ENCODE measurements around the gene CPED1. TPM values are rescaled to one million over a fixed set of nuclear protein-coding genes. Genes with fewer than 3 reads are reported as not detected.
A peak's percentile ranks its signal among the peaks of the same experiment; 100 is the strongest.

The CPED1 gene
- total and polyA plus RNA-seq, 4 donors = 4.7 to 34.1 (median 16.7) TPM

- Histone ChIP-seq H3K36me3 (ENCODE audit: control insufficient read depth, insufficient read depth, low read length) (peaks cover 5% of the 10 kb centered on the region), H3K4me1 (ENCODE audit: control insufficient read depth, insufficient read depth, low read length) (no peaks in the 10 kb centered on the region), H3K9me3 (ENCODE audit: control insufficient read depth, insufficient read depth, low read length) (no peaks in the 10 kb centered on the region), H3K27ac (ENCODE audit: low read depth, low read length) (peak within 1 kb of the TSS; percentile 99), H3K4me3 (ENCODE audit: low read depth, low read length) (peak within 1 kb of the TSS; percentile 87), H3K27me3 (ENCODE audit: control insufficient read depth, insufficient read depth, low read length) (no peaks in the 10 kb centered on the region)
- under 1% methylated on average over 59 of the region's 71 CpGs for WGBS (ENCODE audit: insufficient coverage)
- peak; percentile 94 to 100 (median 97) for DNase-seq (ENCODE audit: low read depth in 4 of 6, low spot score in 6 of 6)
Observed at GRCh38 chr7:120950539-120951308, 37.8 kb upstream of the CPED1 start, which contains the start of gene ING3. ING3 (plus strand) TSS chr7:120950777; CDS start chr7:120950897, 120 bp downstream.

GRCh38 chr7:120951309-120951699 is 37.2 kb upstream of the CPED1 start:
- Histone ChIP-seq H3K9me3 (ENCODE audit: control insufficient read depth, insufficient read depth, low read length) (no peaks in the 10 kb centered on the region), H3K4me3 (ENCODE audit: low read depth, low read length) (peak overlapping the region; percentile 87), H3K27me3 (ENCODE audit: control insufficient read depth, insufficient read depth, low read length) (no peaks in the 10 kb centered on the region), H3K27ac (ENCODE audit: low read depth, low read length) (peak overlapping the region; percentile 99), H3K4me1 (ENCODE audit: control insufficient read depth, insufficient read depth, low read length) (no peaks in the 10 kb centered on the region), H3K36me3 (ENCODE audit: control insufficient read depth, insufficient read depth, low read length) (peaks cover 5% of the 10 kb centered on the region)
- 0% methylated on average over 1 of the region's 8 CpGs for WGBS (ENCODE audit: insufficient coverage)
- DNase-seq (ENCODE audit: low read depth in 4 of 6, low spot score in 6 of 6) = no peak

GRCh38 chr7:120951826-120952225 is 36.7 kb upstream of the CPED1 start:
- Histone ChIP-seq H3K27me3 (ENCODE audit: control insufficient read depth, insufficient read depth, low read length) (no peaks in the 10 kb centered on the region), H3K4me1 (ENCODE audit: control insufficient read depth, insufficient read depth, low read length) (no peaks in the 10 kb centered on the region), H3K4me3 (ENCODE audit: low read depth, low read length) (no peak overlapping the region), H3K36me3 (ENCODE audit: control insufficient read depth, insufficient read depth, low read length) (peaks cover 5% of the 10 kb centered on the region), H3K9me3 (ENCODE audit: control insufficient read depth, insufficient read depth, low read length) (no peaks in the 10 kb centered on the region), H3K27ac (ENCODE audit: low read depth, low read length) (no peak overlapping the region)
- no CpG with 5 or more reads among the region's 2 CpGs for WGBS (ENCODE audit: insufficient coverage)
- DNase-seq (ENCODE audit: low read depth in 4 of 6, low spot score in 6 of 6) = no peak

GRCh38 chr7:120955577-120956149 is 32.8 kb upstream of the CPED1 start:
- no peak overlapping the region for H3K4me3 ChIP-seq (ENCODE audit: low read depth, low read length)
- H3K27me3 ChIP-seq (ENCODE audit: control insufficient read depth, insufficient read depth, low read length) = no peaks in the 10 kb centered on the region
- WGBS (ENCODE audit: insufficient coverage) = no CpG with 5 or more reads among the region's 3 CpGs
- no peak for DNase-seq (ENCODE audit: low read depth in 4 of 6, low spot score in 6 of 6)
- no peaks in the 10 kb centered on the region for H3K9me3 ChIP-seq (ENCODE audit: control insufficient read depth, insufficient read depth, low read length)
- H3K27ac ChIP-seq (ENCODE audit: low read depth, low read length) = no peak overlapping the region
- H3K4me1 ChIP-seq (ENCODE audit: control insufficient read depth, insufficient read depth, low read length) = no peaks in the 10 kb centered on the region
- peaks cover 10% of the 10 kb centered on the region for H3K36me3 ChIP-seq (ENCODE audit: control insufficient read depth, insufficient read depth, low read length)

GRCh38 chr7:120959929-120960484 is 28.5 kb upstream of the CPED1 start:
- H3K27ac ChIP-seq (ENCODE audit: low read depth, low read length) = no peak overlapping the region
- no peak for DNase-seq (ENCODE audit: low read depth in 4 of 6, low spot score in 6 of 6)
- H3K4me3 ChIP-seq (ENCODE audit: low read depth, low read length) = no peak overlapping the region
- H3K27me3 ChIP-seq (ENCODE audit: control insufficient read depth, insufficient read depth, low read length) = no peaks in the 10 kb centered on the region
- 94% methylated on average over 5 of the region's 8 CpGs for WGBS (ENCODE audit: insufficient coverage)
- H3K4me1 ChIP-seq (ENCODE audit: control insufficient read depth, insufficient read depth, low read length) = no peaks in the 10 kb centered on the region
- H3K36me3 ChIP-seq (ENCODE audit: control insufficient read depth, insufficient read depth, low read length) = peaks cover 7% of the 10 kb centered on the region
- no peaks in the 10 kb centered on the region for H3K9me3 ChIP-seq (ENCODE audit: control insufficient read depth, insufficient read depth, low read length)

GRCh38 chr7:120960714-120961113 is 27.8 kb upstream of the CPED1 start:
- no CpG with 5 or more reads among the region's 1 CpG for WGBS (ENCODE audit: insufficient coverage)
- no peak for DNase-seq (ENCODE audit: low read depth in 4 of 6, low spot score in 6 of 6)

GRCh38 chr7:120961638-120962173 is 26.8 kb upstream of the CPED1 start:
- WGBS (ENCODE audit: insufficient coverage) = 60% methylated on average over 1 of the region's 1 CpG
- H3K27ac ChIP-seq (ENCODE audit: low read depth, low read length) = no peak overlapping the region
- H3K27me3 ChIP-seq (ENCODE audit: control insufficient read depth, insufficient read depth, low read length) = no peaks in the 10 kb centered on the region
- H3K36me3 ChIP-seq (ENCODE audit: control insufficient read depth, insufficient read depth, low read length) = peaks cover 5% of the 10 kb centered on the region
- no peak for DNase-seq (ENCODE audit: low read depth in 4 of 6, low spot score in 6 of 6)
- H3K4me1 ChIP-seq (ENCODE audit: control insufficient read depth, insufficient read depth, low read length) = no peaks in the 10 kb centered on the region
- no peaks in the 10 kb centered on the region for H3K9me3 ChIP-seq (ENCODE audit: control insufficient read depth, insufficient read depth, low read length)
- H3K4me3 ChIP-seq (ENCODE audit: low read depth, low read length) = no peak overlapping the region

More at GRCh38 chr7:120960714-120961113, 27.8 kb upstream of the CPED1 start:
- peaks cover 5% of the 10 kb centered on the region for H3K36me3 ChIP-seq (ENCODE audit: control insufficient read depth, insufficient read depth, low read length)
- no peak overlapping the region for H3K4me3 ChIP-seq (ENCODE audit: low read depth, low read length)
- no peak overlapping the region for H3K27ac ChIP-seq (ENCODE audit: low read depth, low read length)
- no peaks in the 10 kb centered on the region for H3K4me1 ChIP-seq (ENCODE audit: control insufficient read depth, insufficient read depth, low read length)
- H3K9me3 ChIP-seq (ENCODE audit: control insufficient read depth, insufficient read depth, low read length) = no peaks in the 10 kb centered on the region
- H3K27me3 ChIP-seq (ENCODE audit: control insufficient read depth, insufficient read depth, low read length) = no peaks in the 10 kb centered on the region

- Histone ChIP-seq H3K27ac (ENCODE audit: low read depth, low read length) (no peak overlapping the region), H3K9me3 (ENCODE audit: control insufficient read depth, insufficient read depth, low read length) (no peaks in the 10 kb centered on the region), H3K27me3 (ENCODE audit: control insufficient read depth, insufficient read depth, low read length) (no peaks in the 10 kb centered on the region), H3K4me3 (ENCODE audit: low read depth, low read length) (no peak overlapping the region), H3K4me1 (ENCODE audit: control insufficient read depth, insufficient read depth, low read length) (no peaks in the 10 kb centered on the region), H3K36me3 (ENCODE audit: control insufficient read depth, insufficient read depth, low read length) (peaks cover 8% of the 10 kb centered on the region)
- no CpG with 5 or more reads among the region's 1 CpG for WGBS (ENCODE audit: insufficient coverage)
- no peak for DNase-seq (ENCODE audit: low read depth in 4 of 6, low spot score in 6 of 6)
Observed at GRCh38 chr7:120964088-120964487, 24.4 kb upstream of the CPED1 start.

GRCh38 chr7:120966961-120967360 is 21.6 kb upstream of the CPED1 start:
- DNase-seq (ENCODE audit: low read depth in 4 of 6, low spot score in 6 of 6) = no peak
- no peak overlapping the region for H3K27ac ChIP-seq (ENCODE audit: low read depth, low read length)
- H3K36me3 ChIP-seq (ENCODE audit: control insufficient read depth, insufficient read depth, low read length) = peaks cover 12% of the 10 kb centered on the region
- no peak overlapping the region for H3K4me3 ChIP-seq (ENCODE audit: low read depth, low read length)
- H3K4me1 ChIP-seq (ENCODE audit: control insufficient read depth, insufficient read depth, low read length) = no peaks in the 10 kb centered on the region
- no peaks in the 10 kb centered on the region for H3K9me3 ChIP-seq (ENCODE audit: control insufficient read depth, insufficient read depth, low read length)
- H3K27me3 ChIP-seq (ENCODE audit: control insufficient read depth, insufficient read depth, low read length) = no peaks in the 10 kb centered on the region
